ENCODE results near the gene LMO1. TPM values are rescaled to one million over a fixed set of nuclear protein-coding genes. Genes with fewer than 3 reads are reported as not detected.

Gene LMO1
- total and polyA plus RNA-seq, 2 of the 8 experiments (the other 6 are each of a cell fraction or from before 2014, with no cell fraction given), result 0.17 TPM; not detected in 1

DNA sequence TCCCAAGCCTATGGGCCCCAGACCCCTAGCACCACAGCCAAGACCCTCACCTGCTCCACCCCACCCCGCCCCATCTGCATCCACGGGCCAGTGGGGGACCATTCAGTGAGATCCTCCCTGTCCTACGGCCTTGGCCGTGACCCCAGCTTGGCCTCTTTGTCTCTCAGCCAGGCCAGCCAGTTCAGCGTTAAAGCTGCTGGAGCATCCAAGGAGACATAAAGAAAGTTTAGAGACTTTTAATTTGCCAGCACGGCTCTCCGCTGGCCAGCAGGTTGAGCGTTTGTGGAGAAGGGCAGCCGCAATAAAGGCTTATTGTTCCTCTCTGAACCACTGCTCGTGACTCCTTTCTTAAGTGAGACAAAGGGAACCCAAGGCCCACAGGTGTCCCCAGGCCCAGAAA is 49.3 kb upstream of the LMO1 start:
- no peak overlapping the region for H2BK20ac ChIP-seq (ENCODE audit: low read length)
- H3K4me2 ChIP-seq (ENCODE audit: insufficient read depth in 1 of 2, low read depth in 2 of 2, low read length in 2 of 2), result no peak overlapping the region; a peak in 1 of 4 replicates
- H4K91ac ChIP-seq (replicated peaks; ENCODE audit: insufficient read length, low read length), result no peak overlapping the region
- no peaks in the 10 kb centered on the region for H3K23me2 ChIP-seq (ENCODE audit: low read depth, low read length)
- no peak overlapping the region for H2BK15ac ChIP-seq (ENCODE audit: low read length)
- H2BK120ac ChIP-seq (replicated peaks; ENCODE audit: low read depth, low read length), result no peak overlapping the region
- no peak overlapping the region for H3K56ac ChIP-seq (replicated peaks; ENCODE audit: insufficient read length, low read depth, low read length)
- H3K27ac ChIP-seq (ENCODE audit: low read depth, low read length), result no peak overlapping the region; the same call in 1 of the 2 replicates
- no peak overlapping the region for H4K5ac ChIP-seq (ENCODE audit: insufficient read length, low read depth, low read length)
- no peak overlapping the region for H3K9ac ChIP-seq (replicated peaks in 1 of 4; ENCODE audit: extremely low read depth in 1 of 4, low read depth in 3 of 4, low read length in 3 of 4)
- no peak for DNase-seq (ENCODE audit: low read depth in 1 of 2, low spot score in 2 of 2)
- no peaks in the 10 kb centered on the region for H3K9me3 ChIP-seq (ENCODE audit: insufficient read depth in 2 of 2, low read depth in 1 of 2, low read length in 1 of 2)
- no peaks in the 10 kb centered on the region for H3K36me3 ChIP-seq (ENCODE audit: control insufficient read depth in 2 of 4, insufficient read depth in 4 of 4, low read length in 3 of 4)
- no peak overlapping the region for H3K4me3 ChIP-seq (ENCODE audit: extremely low read depth in 1 of 4, insufficient read depth in 2 of 4, low read depth in 3 of 4, low read length in 4 of 4)
- H3K23ac ChIP-seq (ENCODE audit: insufficient read length), result no peak overlapping the region
- ChIA-PET CTCF (ENCODE audit: partially characterized antibody) (interaction anchor here (0.6 to 11.2 kb wide), 13 partner anchors 12 to 254 kb away, joined by 3 to 110 read pairs (median 4); partner anchors contain the start of gene LMO1), POLR2A (ENCODE audit: partially characterized antibody) (interaction anchor here (0.8 kb wide), 1 partner anchor 43 kb away, joined by 3 read pairs; no protein-coding TSS in a partner anchor)
- H3K18ac ChIP-seq (ENCODE audit: extremely low read depth, low read length), result no peak overlapping the region
- H3K4me1 ChIP-seq (replicated peaks in 1 of 4; ENCODE audit: control insufficient read depth in 3 of 4, insufficient read depth in 4 of 4, low read length in 3 of 4), result peaks cover 0 to 11% (median 3%) of the 10 kb centered on the region in 4 experiments; a peak in 2 of 7 replicates
- no peaks in the 10 kb centered on the region for H3K79me2 ChIP-seq (ENCODE audit: control insufficient read depth in 1 of 2, insufficient read depth in 2 of 2, low read length in 2 of 2)
- H4K8ac ChIP-seq (ENCODE audit: extremely low read depth, insufficient read depth, low read length), result no peak overlapping the region
- no peak overlapping the region for H2AK5ac ChIP-seq (ENCODE audit: low read depth, low read length)
- H4K20me1 ChIP-seq (replicated peaks in 1 of 2; ENCODE audit: control insufficient read depth in 1 of 2, insufficient read depth in 2 of 2, low read length in 2 of 2), result no peaks in the 10 kb centered on the region
- H3K27me3 ChIP-seq (replicated peaks in 1 of 4; ENCODE audit: control insufficient read depth in 3 of 4, extremely low read depth in 1 of 4, insufficient read depth in 3 of 4, low read length in 3 of 4), result no peaks in the 10 kb centered on the region; a peak in 1 of 7 replicates
- no peak for FAIRE-seq
- no peak overlapping the region for H3K4ac ChIP-seq (replicated peaks; ENCODE audit: insufficient read length, low read depth, low read length)
- no peak overlapping the region for H3K14ac ChIP-seq (ENCODE audit: insufficient read length)
- no peaks in the 10 kb centered on the region for H3K79me1 ChIP-seq (ENCODE audit: low read depth, low read length)
- WGBS, 2 experiments (ENCODE audit: extremely low coverage in 1 of 2, insufficient coverage in 1 of 2, insufficient read length in 1 of 2, insufficient replicate concordance in 2 of 2, low coverage in 1 of 2, low lambda C conversion rate in 2 of 2, missing lambda C conversion rate in 1 of 2), result 82% methylated on average over 10 of the region's 10 CpGs; no CpG with 5 or more reads in 1 of the 2 experiments
- H2BK5ac ChIP-seq (ENCODE audit: low read depth, low read length), result no peak overlapping the region
- H2AFZ ChIP-seq (ENCODE audit: low read length), result no peak overlapping the region
- no peak overlapping the region for H2BK12ac ChIP-seq (ENCODE audit: low read depth, low read length)
- TF ChIP-seq KDM5A (IDR thresholded peaks at IDR 0.05; ENCODE audit: low read length), result no peak
- no peak for TF ChIP-seq SP1 (IDR thresholded peaks at IDR 0.05; ENCODE audit: low read depth, low read length)
- TF ChIP-seq YY1 (IDR thresholded peaks at IDR 0.05; ENCODE audit: low read depth, low read length), result no peak
- TF ChIP-seq SIRT6 (IDR thresholded peaks at IDR 0.05; ENCODE audit: low read length), result no peak
- no peak for TF ChIP-seq GTF2F1 (IDR thresholded peaks at IDR 0.05; ENCODE audit: borderline replicate concordance, low read depth, low read length)
- TF ChIP-seq SUZ12 (IDR thresholded peaks at IDR 0.05; ENCODE audit: low read length), result no peak
- no peak for TF ChIP-seq RFX5 (IDR thresholded peaks at IDR 0.05; ENCODE audit: borderline replicate concordance, low read depth, low read length)
- no peak for TF ChIP-seq JUND (IDR thresholded peaks at IDR 0.05; ENCODE audit: low read length)
- TF ChIP-seq, protein P1, sequence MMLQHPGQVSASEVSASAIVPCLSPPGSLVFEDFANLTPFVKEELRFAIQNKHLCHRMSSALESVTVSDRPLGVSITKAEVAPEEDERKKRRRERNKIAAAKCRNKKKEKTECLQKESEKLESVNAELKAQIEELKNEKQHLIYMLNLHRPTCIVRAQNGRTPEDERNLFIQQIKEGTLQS (IDR thresholded peaks at IDR 0.05; ENCODE audit: insufficient read depth, low read depth, low read length), result no peak
- no peak for TF ChIP-seq SIX5 (IDR thresholded peaks at IDR 0.05; ENCODE audit: low read depth, low read length)
- TF ChIP-seq GABPA (IDR thresholded peaks at IDR 0.05; ENCODE audit: borderline replicate concordance, insufficient read depth, low read length), result no peak
- no peak for TF ChIP-seq BRCA1 (IDR thresholded peaks at IDR 0.05; ENCODE audit: low read depth, low read length)
- TF ChIP-seq ASH2L (IDR thresholded peaks at IDR 0.05; ENCODE audit: low read length), result no peak
